Measurements from ENCODE around the gene APOA5.
"Not testable (repeated sequence)": the region's sequence is repeated elsewhere in the genome, so short reads cannot be mapped to it uniquely, and the experiment has no call there.

APOA5 gene

GRCh38 chr11:116772443-116773202, 19.1 kb downstream of the APOA5 start, which contains the start of gene BUD13:
BUD13 (minus strand) TSS chr11:116772987; CDS start chr11:116772964, 23 bp downstream.
- peak; percentile 92 for DNase-seq

- no peak for DNase-seq
Observed at GRCh38 chr11:116771935-116772334, 19.7 kb downstream of the APOA5 start.

- no peak for DNase-seq
Observed at GRCh38 chr11:116762132-116762531, 29.5 kb downstream of the APOA5 start.

- not testable (repeated sequence) for DNase-seq
Observed at GRCh38 chr11:116756044-116756443, 35.6 kb downstream of the APOA5 start.

GRCh38 chr11:116750070-116750718, 41.5 kb downstream of the APOA5 start:
- no peak for DNase-seq

GRCh38 chr11:116742104-116742503, 49.6 kb downstream of the APOA5 start:
- DNase-seq = no peak

GRCh38 chr11:116740741-116741140, 50.9 kb downstream of the APOA5 start:
- DNase-seq = no peak
